ENCODE data around the gene LPCAT4.

Gene LPCAT4

GRCh38 chr15:34327906-34328305 lies 39.1 kb downstream of the LPCAT4 start:
- no peaks in the 10 kb centered on the region for H3K9me3 ChIP-seq (ENCODE audit: insufficient read depth, low read length)
- H3K9me2 ChIP-seq (replicated peaks; ENCODE audit: insufficient read depth, low read length), result no peaks in the 10 kb centered on the region
- no peak overlapping the region for H3K9ac ChIP-seq (ENCODE audit: low read length)
- no peaks in the 10 kb centered on the region for H3K79me2 ChIP-seq (ENCODE audit: insufficient read depth, low read length)
- H4K20me1 ChIP-seq (ENCODE audit: low read depth, low read length), result no peaks in the 10 kb centered on the region
- no peak overlapping the region for H3K4me2 ChIP-seq (ENCODE audit: low read depth, low read length, poor library complexity, severe bottlenecking)
- no peaks in the 10 kb centered on the region for H3F3A ChIP-seq (ENCODE audit: insufficient read depth)
- H3K27me3 ChIP-seq (ENCODE audit: low read length), result peaks cover 3% of the 10 kb centered on the region; the same call in 1 of the 2 replicates
- no peak for TF ChIP-seq EZH2phosphoT487 (conservative IDR thresholded peaks at IDR 0.05; ENCODE audit: low read length)
- TF ChIP-seq CTCF (IDR thresholded peaks at IDR 0.05; ENCODE audit: insufficient read depth, low read length, poor library complexity, severe bottlenecking), result no peak
- H3K27ac ChIP-seq (ENCODE audit: low read depth, low read length), result no peak overlapping the region
- H2AFZ ChIP-seq (ENCODE audit: low read depth, low read length, severe bottlenecking), result no peak overlapping the region
- H3K4me3 ChIP-seq (ENCODE audit: insufficient read depth, low read length, poor library complexity, severe bottlenecking), result no peak overlapping the region
- no peaks in the 10 kb centered on the region for H3K36me3 ChIP-seq (ENCODE audit: low read length)

DNA sequence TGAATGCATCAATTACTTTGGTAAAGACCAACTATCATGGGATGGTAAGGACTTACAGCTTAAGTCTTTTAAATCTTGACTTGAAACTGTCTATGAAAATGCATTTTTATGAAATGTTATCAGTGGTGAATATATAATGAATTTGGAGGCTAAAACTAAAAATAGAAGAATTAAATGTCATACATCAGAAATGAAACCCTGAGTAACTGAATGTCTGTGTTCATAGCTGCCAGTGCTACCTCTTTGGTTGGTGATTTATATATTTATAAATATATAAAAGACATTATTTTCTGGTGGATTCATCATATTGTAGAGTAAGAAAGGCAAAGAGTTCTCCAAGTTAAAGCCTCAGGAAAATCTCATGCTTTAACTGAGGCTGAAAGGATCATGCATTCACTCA lies 41.6 kb downstream of the LPCAT4 start:
- no peaks in the 10 kb centered on the region for H3K9me2 ChIP-seq (replicated peaks; ENCODE audit: insufficient read depth, low read length)
- no peaks in the 10 kb centered on the region for H3F3A ChIP-seq (ENCODE audit: insufficient read depth)
- H3K4me2 ChIP-seq (ENCODE audit: low read depth, low read length, poor library complexity, severe bottlenecking), result no peak overlapping the region
- H3K27me3 ChIP-seq (ENCODE audit: low read length), result peaks cover 3% of the 10 kb centered on the region; the same call in 1 of the 2 replicates
- no peak overlapping the region for H2AFZ ChIP-seq (ENCODE audit: low read depth, low read length, severe bottlenecking)
- H4K20me1 ChIP-seq (ENCODE audit: low read depth, low read length), result no peaks in the 10 kb centered on the region
- no peak overlapping the region for H3K4me3 ChIP-seq (ENCODE audit: insufficient read depth, low read length, poor library complexity, severe bottlenecking)
- TF ChIP-seq EZH2phosphoT487 (conservative IDR thresholded peaks at IDR 0.05; ENCODE audit: low read length), result no peak
- TF ChIP-seq CTCF (IDR thresholded peaks at IDR 0.05; ENCODE audit: insufficient read depth, low read length, poor library complexity, severe bottlenecking), result no peak
- no peak overlapping the region for H3K27ac ChIP-seq (ENCODE audit: low read depth, low read length)
- H3K9me3 ChIP-seq (ENCODE audit: insufficient read depth, low read length), result no peaks in the 10 kb centered on the region
- no peak overlapping the region for H3K9ac ChIP-seq (ENCODE audit: low read length)
- no peaks in the 10 kb centered on the region for H3K79me2 ChIP-seq (ENCODE audit: insufficient read depth, low read length)
- H3K36me3 ChIP-seq (ENCODE audit: low read length), result no peaks in the 10 kb centered on the region

DNA sequence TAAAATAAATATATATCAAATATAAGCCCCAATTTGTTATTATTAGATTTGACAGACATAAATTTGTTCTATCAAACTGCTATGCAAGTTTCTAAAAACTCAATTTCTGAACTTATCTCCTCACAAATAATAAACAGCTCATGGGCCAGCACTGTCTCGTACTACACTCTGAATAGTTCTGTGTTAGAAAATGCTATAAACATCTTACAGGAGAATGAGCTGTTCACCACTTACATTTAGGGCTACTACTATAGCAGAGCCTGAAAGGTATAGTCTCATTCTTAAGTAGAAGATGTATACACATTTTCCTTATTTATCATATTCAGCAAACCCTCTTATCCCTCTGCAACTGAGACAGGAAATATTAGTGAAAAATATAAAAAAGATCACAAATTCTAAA lies 42.1 kb downstream of the LPCAT4 start:
- H3K27me3 ChIP-seq (ENCODE audit: low read length), result peaks cover 3% of the 10 kb centered on the region; the same call in 1 of the 2 replicates
- H3F3A ChIP-seq (ENCODE audit: insufficient read depth), result no peaks in the 10 kb centered on the region
- H4K20me1 ChIP-seq (ENCODE audit: low read depth, low read length), result no peaks in the 10 kb centered on the region
- no peaks in the 10 kb centered on the region for H3K9me2 ChIP-seq (replicated peaks; ENCODE audit: insufficient read depth, low read length)
- H3K79me2 ChIP-seq (ENCODE audit: insufficient read depth, low read length), result no peaks in the 10 kb centered on the region
- no peak overlapping the region for H3K4me2 ChIP-seq (ENCODE audit: low read depth, low read length, poor library complexity, severe bottlenecking)
- H3K9me3 ChIP-seq (ENCODE audit: insufficient read depth, low read length), result no peaks in the 10 kb centered on the region
- TF ChIP-seq EZH2phosphoT487 (conservative IDR thresholded peaks at IDR 0.05; ENCODE audit: low read length), result no peak
- TF ChIP-seq CTCF (IDR thresholded peaks at IDR 0.05; ENCODE audit: insufficient read depth, low read length, poor library complexity, severe bottlenecking), result no peak
- H3K36me3 ChIP-seq (ENCODE audit: low read length), result no peaks in the 10 kb centered on the region
- H3K27ac ChIP-seq (ENCODE audit: low read depth, low read length), result no peak overlapping the region
- H3K4me3 ChIP-seq (ENCODE audit: insufficient read depth, low read length, poor library complexity, severe bottlenecking), result no peak overlapping the region
- no peak overlapping the region for H3K9ac ChIP-seq (ENCODE audit: low read length)
- no peak overlapping the region for H2AFZ ChIP-seq (ENCODE audit: low read depth, low read length, severe bottlenecking)

Data from SU-DHL-6 (cell line).